Activated CD8-positive, alpha-beta T cell treated with anti-CD3 and anti-CD28 coated beads for 36 hours (primary cell): ENCODE measurements around the gene PRKG2. TPM values are rescaled to one million over a fixed set of nuclear protein-coding genes. Genes with fewer than 3 reads are reported as not detected.

Experiments used
- ATAC-seq: fragments of 200-7000 bp; cut with Tn5 transposase; one replicate; pipeline ENCODE4 v1.10.0; 2021; ENCODE audit warnings: mild to moderate bottlenecking, moderate library complexity
- CTCF ChIA-PET: fragments of 350-600 bp; sonication (Branson Sonifier 250); formaldehyde crosslinking; loops from one replicate; lab custom pipeline; 2021; ENCODE audit warnings: antibody characterized with exemption; lab: Charles Lee
- POLR2A ChIA-PET: fragments of 350-600 bp; sonication (Branson Sonifier 250); formaldehyde crosslinking; loops from one replicate; lab custom pipeline; 2021; ENCODE audit warnings: antibody characterized with exemption; lab: Charles Lee
- DNase-seq: peaks from one replicate; pipeline ENCODE4 v3.0.0-alpha.2; 2020
- H3K27ac Mint-ChIP-seq: one replicate; pipeline ENCODE4 v1.8.0; 2021; ENCODE audit warnings: mild to moderate bottlenecking, mixed read lengths
- H3K27me3 Mint-ChIP-seq: one replicate; pipeline ENCODE4 v1.8.0; 2021; ENCODE audit warnings: mixed read lengths
- H3K36me3 Mint-ChIP-seq: one replicate; pipeline ENCODE4 v1.8.0; 2021; ENCODE audit warnings: low read depth, mixed read lengths
- H3K4me1 Mint-ChIP-seq: one replicate; pipeline ENCODE4 v1.8.0; 2021; ENCODE audit warnings: low read depth, mixed read lengths
- H3K4me3 Mint-ChIP-seq: one replicate; pipeline ENCODE4 v1.8.0; 2021; ENCODE audit warnings: mild to moderate bottlenecking, moderate library complexity, mixed read lengths
- H3K9me3 Mint-ChIP-seq: one replicate; pipeline ENCODE4 v1.8.0; 2021; ENCODE audit warnings: mixed read lengths
- intact Hi-C: fragments of 100-400 bp; cut with micrococcal nuclease; formaldehyde crosslinking; loops from one replicate; pipeline ENCODE4 v1.10.0; 2022
- total RNA-seq, 2 experiments: library from RNA; stranded (reverse); gene quantifications; one replicate each; pipeline ENCODE4 v1.2.3, GENCODE V29; 2021
- TF ChIP-seq, protein P1 (sequence below): fragments of 200-600 bp; IDR thresholded peaks from one replicate; pipeline ENCODE4 v1.8.0; 2022; ENCODE audit warnings: antibody characterized with exemption, mild to moderate bottlenecking

PRKG2 gene
- total RNA-seq, 2 experiments from 2014 or later, result 0.54 to 0.63 TPM

DNA sequence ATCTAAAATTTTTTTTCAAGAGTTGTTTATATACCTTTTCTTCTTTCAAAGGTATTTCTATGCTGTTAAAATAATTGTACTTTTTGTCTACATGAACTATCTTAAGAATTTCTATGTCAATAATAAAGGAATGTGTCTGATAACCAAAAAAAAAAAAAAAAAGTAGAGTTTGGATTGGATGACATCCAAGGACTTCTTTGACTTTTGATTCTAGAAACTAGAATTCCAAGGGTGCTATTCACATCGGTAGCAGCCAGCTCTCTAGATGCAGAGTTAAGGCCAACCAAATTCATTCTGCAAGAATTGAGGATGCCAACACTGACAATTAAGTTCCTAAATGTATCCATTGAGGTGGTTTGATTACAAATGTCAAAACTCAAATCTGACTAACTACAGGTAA, 42.0 kb upstream of the PRKG2 start:
- ChIA-PET POLR2A (no interaction called here), CTCF (interaction anchor here (1.6 kb wide), 1 partner anchor 95 kb away, joined by 3 read pairs; no protein-coding TSS in a partner anchor)
- Mint-ChIP-seq H3K36me3 (no peaks in the 10 kb centered on the region), H3K4me1 (no peaks in the 10 kb centered on the region), H3K27ac (no peak overlapping the region), H3K4me3 (no peak overlapping the region), H3K9me3 (no peaks in the 10 kb centered on the region), H3K27me3 (peaks cover 4% of the 10 kb centered on the region)
- DNase-seq (no peak), ATAC-seq (no peak)
- intact Hi-C loops, result no loop called here
- TF ChIP-seq, protein P1, sequence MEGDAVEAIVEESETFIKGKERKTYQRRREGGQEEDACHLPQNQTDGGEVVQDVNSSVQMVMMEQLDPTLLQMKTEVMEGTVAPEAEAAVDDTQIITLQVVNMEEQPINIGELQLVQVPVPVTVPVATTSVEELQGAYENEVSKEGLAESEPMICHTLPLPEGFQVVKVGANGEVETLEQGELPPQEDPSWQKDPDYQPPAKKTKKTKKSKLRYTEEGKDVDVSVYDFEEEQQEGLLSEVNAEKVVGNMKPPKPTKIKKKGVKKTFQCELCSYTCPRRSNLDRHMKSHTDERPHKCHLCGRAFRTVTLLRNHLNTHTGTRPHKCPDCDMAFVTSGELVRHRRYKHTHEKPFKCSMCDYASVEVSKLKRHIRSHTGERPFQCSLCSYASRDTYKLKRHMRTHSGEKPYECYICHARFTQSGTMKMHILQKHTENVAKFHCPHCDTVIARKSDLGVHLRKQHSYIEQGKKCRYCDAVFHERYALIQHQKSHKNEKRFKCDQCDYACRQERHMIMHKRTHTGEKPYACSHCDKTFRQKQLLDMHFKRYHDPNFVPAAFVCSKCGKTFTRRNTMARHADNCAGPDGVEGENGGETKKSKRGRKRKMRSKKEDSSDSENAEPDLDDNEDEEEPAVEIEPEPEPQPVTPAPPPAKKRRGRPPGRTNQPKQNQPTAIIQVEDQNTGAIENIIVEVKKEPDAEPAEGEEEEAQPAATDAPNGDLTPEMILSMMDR, result no peak

DNA sequence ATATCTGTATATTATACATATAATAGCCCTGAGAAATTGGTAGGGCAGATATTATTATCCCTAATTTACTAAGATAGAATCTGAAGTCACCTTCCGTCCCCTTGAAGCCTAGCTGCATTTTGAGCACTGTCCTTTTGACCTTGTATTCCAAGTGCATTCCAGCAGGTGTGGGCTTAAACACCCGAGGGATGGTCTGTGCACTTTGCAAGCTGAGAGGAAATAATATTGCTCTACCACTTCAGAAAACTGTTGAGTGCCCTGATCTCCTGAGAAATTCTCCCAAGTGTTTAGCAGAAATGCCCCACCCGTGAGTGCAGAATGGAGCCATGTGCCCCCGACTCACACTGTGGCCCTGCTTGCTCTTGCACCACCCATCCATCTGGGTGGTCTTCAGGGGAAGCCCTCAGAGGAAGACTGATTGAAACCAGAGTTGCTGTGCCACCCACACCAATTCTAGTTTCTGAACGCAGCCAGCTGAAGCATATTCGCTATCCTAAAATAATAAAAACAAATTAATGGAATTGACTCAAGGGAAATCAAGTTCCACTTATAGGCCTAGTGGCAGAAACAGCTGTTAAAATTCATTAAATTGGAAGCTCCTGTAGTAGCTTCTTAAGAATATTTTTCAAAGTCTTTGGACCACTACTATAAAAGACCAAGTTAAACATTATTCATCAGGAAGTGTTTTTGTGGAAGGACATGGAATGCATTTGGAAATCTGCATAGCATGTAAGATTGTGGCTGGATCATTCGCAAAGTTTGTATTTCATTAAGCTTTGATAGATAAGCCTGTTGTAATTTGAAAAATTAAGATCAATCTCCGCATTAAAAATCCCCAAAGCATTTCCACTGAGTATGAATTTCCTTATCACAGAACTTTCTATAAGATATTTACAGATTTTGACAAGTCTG, 41.3 kb upstream of the PRKG2 start:
- H3K9me3 Mint-ChIP-seq, result no peaks in the 10 kb centered on the region
- TF ChIP-seq, protein P1, result no peak
- no peaks in the 10 kb centered on the region for H3K4me1 Mint-ChIP-seq
- intact Hi-C loops, result no loop called here
- CTCF ChIA-PET, result interaction anchor here (1.6 kb wide), 1 partner anchor 96 kb away, joined by 3 read pairs; no protein-coding TSS in a partner anchor
- no peaks in the 10 kb centered on the region for H3K36me3 Mint-ChIP-seq
- H3K27me3 Mint-ChIP-seq, result peaks cover 4% of the 10 kb centered on the region
- no peak overlapping the region for H3K4me3 Mint-ChIP-seq
- ATAC-seq (no peak), DNase-seq (no peak)
- no peak overlapping the region for H3K27ac Mint-ChIP-seq
- POLR2A ChIA-PET, result no interaction called here

DNA sequence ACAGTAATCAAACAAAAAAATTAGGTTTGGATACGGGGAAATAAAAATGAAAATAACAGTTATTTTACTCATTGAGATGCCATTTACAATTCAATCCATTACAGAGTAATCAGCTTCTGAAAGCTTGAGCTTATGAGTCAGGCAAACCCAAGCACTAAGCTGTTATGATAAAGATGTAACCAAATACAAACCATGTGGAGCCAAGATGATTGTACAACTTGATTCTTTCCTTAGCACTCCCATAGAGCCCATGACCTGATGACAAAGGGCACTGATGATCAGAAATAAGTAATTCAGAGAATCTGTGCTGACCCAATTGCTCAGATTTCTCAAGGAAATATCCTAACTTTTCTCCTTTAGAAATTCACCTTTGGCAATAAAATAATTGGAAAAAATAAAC, 40.5 kb upstream of the PRKG2 start:
- Mint-ChIP-seq H3K4me1 (no peaks in the 10 kb centered on the region), H3K36me3 (no peaks in the 10 kb centered on the region), H3K27me3 (peaks cover 4% of the 10 kb centered on the region), H3K27ac (no peak overlapping the region), H3K9me3 (no peaks in the 10 kb centered on the region), H3K4me3 (no peak overlapping the region)
- intact Hi-C loops, result no loop called here
- POLR2A ChIA-PET, result no interaction called here
- DNase-seq, result no peak
- no peak for ATAC-seq
- TF ChIP-seq, protein P1, result no peak
- CTCF ChIA-PET, result no interaction called here

DNA sequence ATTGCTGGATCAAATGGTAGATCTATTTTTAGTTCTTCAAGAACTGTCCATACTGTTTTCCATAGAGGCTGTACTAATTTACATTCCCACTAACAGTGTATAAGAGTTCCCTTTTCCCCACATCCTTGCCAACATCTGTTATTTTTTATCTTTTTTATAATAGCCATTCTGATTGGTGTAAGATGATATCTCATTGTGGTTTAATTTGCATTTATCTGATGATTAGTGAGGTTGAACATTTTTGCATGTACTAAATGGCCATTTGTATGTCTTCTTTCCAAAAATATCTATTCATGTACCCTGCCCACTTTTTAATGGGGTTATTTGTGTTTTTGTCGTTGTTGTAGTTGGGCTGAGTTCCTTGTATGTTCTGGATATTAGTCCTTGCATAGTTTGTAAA, 35.4 kb upstream of the PRKG2 start:
- no peak for ATAC-seq
- no peaks in the 10 kb centered on the region for H3K36me3 Mint-ChIP-seq
- no peak overlapping the region for H3K4me3 Mint-ChIP-seq
- no peaks in the 10 kb centered on the region for H3K9me3 Mint-ChIP-seq
- no peaks in the 10 kb centered on the region for H3K4me1 Mint-ChIP-seq
- ChIA-PET CTCF (no interaction called here), POLR2A (no interaction called here)
- H3K27ac Mint-ChIP-seq, result no peak overlapping the region
- TF ChIP-seq, protein P1, result no peak
- no peak for DNase-seq
- peaks cover 5% of the 10 kb centered on the region for H3K27me3 Mint-ChIP-seq
- intact Hi-C loops, result no loop called here
